ENCODE measurements around the gene SEMA4C.

Gene SEMA4C, protein sequence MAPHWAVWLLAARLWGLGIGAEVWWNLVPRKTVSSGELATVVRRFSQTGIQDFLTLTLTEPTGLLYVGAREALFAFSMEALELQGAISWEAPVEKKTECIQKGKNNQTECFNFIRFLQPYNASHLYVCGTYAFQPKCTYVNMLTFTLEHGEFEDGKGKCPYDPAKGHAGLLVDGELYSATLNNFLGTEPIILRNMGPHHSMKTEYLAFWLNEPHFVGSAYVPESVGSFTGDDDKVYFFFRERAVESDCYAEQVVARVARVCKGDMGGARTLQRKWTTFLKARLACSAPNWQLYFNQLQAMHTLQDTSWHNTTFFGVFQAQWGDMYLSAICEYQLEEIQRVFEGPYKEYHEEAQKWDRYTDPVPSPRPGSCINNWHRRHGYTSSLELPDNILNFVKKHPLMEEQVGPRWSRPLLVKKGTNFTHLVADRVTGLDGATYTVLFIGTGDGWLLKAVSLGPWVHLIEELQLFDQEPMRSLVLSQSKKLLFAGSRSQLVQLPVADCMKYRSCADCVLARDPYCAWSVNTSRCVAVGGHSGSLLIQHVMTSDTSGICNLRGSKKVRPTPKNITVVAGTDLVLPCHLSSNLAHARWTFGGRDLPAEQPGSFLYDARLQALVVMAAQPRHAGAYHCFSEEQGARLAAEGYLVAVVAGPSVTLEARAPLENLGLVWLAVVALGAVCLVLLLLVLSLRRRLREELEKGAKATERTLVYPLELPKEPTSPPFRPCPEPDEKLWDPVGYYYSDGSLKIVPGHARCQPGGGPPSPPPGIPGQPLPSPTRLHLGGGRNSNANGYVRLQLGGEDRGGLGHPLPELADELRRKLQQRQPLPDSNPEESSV

DNA sequence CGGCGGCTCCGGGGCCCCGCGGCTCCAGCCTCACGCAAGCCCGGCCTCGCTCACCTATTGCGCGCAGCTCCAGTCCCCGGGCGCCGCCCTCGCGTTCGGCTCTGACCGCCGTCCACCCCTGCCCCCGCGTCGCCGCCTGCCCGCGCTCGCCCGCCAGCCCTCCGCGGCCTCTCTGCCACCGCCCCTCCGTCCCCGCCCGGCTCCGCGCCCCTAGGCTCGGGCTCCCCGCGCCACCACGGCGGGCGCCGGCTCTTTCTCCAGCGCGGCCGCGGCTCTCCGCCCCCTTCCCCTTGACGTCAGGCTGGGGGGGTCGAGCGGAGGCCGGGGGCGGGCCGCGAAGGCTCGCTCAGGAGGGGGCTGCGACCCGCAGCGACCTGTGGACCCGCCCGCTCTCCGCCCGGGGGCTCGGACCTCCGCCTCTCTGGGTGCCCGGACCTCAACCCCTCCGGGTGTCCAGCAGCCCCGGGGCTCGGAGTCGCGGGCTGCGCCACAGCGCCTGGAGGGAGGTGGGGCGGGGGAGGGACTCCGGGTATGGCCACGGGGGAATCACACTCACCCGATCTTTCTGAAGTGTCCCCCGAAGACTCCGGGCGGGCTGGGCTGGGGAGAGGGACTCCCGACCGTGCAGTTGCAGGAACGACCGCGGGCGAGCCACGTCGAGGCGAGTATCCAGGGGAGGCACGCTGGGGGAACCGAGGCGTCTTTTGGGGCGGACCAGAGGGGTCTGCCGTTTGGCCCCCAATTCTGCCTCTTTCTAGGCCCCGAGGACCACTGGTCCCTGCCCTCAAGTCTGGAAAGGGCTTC is at the start of gene SEMA4C:
Gene SEMA4C (minus strand): TSS at position 259 of the 804 bp plus-strand sequence. CDS start 2,194 bp downstream, outside the sequence.
- peak in 2 of 4 experiments; percentile 31 to 35 for DNase-seq

DNA sequence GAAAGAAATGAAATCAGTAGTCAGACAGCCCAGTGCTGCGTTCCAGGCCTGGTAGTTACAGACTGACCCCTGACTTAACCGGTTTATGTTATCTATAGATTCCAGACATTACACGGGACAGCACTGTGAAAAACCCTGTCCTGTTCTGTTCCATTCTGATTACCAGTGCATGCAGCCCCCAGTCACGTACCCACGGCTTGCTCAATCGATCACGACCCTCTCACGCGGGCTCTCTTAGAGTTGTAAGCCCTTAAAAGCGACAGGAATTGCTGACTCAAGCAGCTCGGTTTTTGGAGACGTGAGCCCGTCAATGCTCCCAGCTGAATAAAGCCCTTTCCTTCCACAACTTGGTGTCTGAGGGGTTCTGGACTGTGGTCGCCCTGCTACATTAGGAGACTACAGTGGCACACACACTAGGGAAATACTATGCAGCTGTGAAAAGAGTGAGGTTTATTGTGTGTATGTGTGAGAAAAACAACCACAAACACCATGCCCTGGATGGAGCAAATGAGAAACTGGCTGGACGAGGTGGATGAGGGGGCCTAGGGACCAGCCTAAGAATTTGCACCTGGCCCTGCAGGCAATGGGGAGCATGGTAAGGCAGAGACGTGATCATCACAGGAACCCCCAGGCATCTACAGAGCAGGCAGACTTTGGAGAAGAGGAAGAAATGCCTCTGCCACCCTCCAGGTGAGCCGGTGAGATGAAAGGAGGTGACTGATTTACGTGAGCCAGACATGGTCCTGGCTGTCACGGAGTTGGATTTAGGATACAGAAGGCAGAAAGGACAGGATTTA is 49.1 kb upstream of the SEMA4C start:
- DNase-seq, result no peak

DNA sequence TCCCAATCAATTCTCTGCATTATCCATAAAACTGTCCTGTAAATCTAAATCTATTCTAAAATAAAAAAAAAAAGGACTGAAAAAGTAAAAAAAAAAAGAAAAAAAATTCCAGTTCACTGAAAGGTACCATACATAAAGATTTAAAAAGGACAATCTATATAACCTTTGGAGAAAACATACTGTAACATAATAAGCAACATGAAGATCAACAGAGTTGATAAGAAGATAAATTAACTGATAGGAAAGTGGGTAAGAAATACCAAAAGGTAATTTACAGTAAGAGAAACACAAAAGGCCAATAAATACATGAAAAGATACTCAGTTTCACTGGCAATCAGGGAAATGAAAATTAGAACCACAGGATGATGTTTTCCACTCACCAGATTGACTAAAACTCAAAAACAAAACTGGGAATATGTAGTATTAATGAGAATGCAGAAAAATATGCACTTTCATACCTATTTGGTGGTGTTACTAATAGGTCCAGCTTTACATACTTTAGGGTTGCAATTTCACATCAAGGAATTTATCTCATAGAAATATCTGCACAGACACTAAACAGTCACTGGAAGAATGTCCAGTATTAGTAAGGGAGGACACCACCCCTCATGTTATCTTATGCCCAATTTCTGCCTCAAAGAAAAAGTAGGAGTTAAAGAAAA is 48.3 kb upstream of the SEMA4C start:
- no peak for DNase-seq

DNA sequence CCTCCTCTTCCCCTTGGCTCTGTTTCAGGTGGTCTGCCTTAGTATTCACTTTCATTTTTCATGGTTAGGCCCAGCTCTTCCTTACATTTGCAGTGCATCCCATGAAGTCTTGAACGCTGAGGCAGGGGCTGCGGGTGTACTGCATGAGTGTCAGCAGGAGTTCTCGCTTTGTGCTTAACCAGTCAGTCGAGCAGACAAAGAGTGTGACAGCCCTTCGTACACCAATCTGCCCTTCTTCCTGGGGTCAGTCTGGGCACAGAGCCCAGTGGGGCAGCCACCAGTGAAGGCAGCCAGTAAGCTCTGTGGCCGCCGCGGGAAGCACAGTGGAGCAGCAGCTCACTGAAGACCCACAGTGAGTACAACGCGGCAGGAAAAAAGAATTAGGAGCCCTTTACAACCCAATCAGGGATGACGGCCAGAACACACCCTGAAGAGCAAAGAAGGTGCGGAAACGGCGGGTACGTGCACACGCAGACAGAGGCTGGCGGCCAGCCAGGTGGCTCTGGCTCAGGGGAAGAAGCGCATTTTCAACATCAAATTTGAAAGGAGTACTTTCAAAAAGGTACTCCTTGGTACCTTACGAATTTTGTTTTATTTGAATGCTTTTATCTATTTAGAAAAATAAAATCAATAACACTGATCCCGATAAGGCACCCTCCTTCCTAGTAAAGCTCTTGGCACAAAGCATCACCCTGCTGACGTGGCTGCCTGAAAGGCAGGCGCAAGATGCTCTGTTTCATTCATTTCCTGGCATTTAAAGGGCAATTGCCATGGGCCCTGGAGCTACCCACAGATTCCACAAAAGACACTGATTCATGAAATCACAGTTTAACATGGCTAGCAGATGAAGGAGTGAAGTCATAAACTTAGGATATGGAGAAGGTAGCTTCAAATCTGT is 47.0 kb upstream of the SEMA4C start:
- DNase-seq, result no peak

DNA sequence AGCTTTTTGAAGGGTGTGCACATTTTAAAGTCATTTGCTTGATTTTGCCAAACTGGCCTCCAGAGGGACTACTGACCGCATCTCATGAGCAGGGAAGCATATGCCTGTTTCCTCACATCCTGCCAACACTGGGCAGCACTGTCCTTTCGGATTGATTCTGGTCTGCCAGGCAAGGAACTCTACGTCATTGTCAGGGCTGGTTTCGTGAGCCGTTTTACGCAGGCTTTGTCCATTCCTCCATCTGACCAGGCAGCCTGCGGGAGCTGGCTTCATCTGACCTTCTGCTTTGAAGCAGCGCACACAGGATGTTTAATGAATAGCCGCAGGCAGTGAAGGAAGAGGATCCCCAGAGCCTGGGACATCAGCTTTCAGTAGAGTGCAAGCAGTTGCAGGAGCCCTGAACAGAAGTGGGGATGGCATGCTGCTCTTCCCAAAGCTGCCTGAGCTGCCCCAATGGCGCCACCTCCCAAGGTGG is 46.3 kb upstream of the SEMA4C start:
- DNase-seq, result no peak

DNA sequence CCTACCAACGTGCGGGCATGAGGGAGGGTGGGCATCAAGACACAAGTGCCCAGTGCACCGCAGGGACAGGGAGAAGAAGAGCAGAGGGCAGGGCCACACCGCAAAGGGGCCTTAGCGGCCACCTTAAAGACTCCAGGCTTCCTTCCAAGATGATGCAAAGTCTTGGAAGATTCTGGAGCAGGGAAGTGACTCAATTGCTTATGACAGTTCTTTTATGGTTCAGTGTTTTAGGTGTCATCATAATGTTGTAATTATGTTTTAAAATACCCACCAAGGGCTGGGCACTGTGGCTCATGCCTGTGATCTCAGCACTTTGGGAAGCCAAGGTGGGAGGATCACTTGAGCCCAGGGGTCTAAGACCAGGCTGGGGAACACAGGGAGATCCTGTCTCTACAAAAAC is 44.5 kb upstream of the SEMA4C start:
- no peak for DNase-seq

DNA sequence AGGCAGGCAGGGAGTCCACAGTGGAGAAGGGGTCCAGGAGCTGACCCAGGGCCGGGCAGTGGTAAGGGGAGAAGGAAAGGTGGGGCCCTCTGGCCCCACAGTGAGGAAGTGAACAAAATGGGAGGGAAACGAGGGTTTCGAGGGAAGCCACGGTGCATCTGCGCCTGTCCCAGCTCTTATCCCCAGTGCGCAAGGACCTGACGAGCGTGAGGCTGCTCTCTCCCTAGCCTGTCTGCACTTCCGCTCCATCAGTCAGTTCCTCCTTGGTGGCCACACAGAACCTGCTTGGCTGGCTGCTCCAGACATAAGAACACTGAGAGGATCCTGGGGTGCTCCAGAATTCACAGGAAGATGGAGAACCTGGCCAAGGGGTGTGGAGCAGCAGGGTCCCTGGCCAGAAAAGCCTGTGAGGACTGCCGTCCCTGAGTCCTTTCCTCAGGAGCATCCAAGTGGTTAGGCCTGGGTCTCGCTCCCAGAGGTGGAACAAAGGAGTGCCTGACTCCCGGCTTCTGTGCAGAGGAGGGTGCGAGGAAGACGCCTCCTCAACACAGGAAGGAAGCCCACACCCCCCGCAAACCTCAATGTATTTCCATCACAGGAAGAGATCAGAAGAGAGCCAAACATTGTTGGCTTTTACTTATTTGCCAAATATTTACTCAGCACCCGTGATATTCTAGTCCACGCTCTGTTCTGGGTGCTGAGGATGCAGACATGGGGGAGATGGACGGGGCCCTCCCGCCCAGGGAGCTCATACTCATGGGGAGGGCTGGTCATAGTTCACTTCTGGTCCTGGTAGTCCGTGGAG is 43.7 kb upstream of the SEMA4C start:
- DNase-seq, result no peak

DNA sequence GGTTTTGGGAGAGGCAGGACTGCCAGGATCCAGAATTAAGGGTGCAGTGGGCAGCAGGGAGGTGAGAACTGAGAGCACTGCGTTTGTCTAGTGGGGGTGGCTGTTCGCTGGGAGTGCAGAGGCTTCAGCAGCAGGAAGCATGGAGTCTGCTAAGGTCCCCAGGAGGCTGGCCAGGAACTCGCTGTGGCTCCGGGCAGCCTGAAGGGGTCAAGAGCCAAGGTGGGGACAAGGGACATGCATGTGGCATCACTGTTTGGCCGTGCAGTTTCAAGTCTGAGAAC is 43.2 kb upstream of the SEMA4C start:
- no peak for DNase-seq

DNA sequence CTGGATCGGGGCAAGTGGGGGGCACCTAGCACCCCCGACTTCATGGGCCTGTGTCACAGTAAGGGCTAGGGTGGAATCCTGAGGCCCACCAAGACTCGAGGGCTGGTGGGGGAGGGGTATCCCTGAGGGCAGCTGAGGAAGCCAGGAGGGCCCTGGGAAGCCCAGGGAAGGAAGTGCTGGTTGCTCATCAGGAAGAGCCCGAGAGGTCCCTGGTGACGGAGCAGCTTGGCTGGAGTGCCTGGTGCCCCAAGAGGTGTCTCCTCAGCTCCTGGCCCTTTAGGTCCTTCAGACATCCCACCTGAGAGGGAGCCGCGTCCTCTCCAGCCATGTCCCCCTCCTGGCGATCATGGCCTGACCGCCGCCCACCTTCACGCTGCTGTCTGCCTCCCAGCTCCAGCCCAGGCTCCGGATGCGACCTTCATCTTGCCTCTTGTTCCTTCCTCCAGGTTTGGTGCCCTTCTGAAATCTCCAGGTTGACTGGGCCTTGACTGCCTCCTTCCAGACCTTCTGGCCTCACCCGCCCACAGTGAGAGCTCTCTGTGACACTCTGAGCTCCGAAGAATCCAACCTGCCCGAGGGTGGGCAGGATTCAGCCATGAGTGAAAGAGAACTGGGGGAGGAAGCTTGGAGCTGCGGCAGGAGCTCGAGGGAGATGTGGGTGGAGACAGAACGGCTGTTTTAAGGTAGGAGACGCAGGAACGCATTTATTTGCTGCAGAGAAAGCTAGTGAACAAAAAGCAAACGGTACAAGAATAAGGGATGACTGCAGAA is 42.7 kb upstream of the SEMA4C start:
- DNase-seq, result no peak

DNA sequence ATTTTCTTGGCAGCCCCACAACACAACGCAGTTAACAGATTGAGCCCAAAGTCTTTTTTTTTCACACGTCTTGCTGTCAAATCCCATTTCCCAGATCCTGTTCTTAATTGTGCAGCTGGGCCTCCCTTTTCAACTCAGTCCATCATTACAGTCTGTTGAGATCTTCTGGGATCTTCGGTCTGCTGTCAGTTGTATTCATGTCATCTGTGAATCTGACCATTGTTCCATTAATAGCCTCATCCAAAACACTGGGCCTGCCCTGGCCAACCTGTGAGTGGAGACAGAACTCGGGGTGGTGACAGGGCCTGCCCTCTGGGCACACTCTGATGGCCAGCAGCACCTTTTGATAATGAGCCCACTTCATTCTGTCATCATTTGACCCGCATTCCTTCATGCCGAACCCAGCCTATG is 39.7 kb upstream of the SEMA4C start:
- no peak for DNase-seq

DNA sequence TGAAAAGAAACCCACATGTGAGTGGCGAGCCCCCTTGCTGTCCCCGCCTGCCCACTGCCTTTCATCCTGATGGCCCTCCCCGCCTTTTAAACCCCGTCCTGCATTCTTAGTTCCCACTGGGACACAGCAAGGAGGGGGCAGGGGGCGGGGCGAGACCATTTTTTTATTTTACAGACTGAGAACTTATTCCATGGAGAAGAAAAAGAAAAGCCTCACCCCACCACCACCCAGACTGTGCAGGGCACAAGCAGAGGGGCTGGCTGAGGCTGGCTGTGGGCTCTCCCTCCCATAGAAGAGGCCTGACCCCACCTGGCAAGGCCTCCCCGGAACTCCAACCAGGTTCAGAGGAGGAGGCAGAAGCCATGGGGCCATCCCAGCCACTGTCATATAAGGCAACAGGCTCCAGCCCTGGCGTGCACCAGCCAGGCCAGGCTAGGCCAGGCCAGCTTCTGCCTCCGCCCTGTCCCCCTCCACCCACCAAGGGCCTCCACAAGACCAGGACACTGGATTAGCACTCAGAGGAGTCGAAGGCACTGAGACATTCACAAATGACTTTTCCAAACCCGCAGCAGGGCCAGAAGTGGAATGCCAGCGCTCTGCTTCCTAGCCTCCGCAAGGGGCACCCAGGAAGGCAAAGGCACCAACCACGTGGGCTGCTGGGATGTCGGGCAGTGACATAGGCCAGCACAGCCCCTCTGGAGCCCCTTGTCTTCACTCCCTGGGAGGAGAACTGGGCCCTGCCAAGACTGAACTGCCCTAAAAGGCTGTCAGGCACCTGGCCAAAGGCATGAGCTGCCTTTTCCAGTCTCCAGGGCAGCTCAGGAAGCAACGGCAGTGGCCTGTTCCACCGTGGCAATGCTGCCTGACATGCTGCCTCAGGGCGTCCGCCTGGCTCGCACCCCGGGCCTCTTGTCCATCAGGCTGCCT is 37.5 kb upstream of the SEMA4C start:
- no peak for DNase-seq

DNA sequence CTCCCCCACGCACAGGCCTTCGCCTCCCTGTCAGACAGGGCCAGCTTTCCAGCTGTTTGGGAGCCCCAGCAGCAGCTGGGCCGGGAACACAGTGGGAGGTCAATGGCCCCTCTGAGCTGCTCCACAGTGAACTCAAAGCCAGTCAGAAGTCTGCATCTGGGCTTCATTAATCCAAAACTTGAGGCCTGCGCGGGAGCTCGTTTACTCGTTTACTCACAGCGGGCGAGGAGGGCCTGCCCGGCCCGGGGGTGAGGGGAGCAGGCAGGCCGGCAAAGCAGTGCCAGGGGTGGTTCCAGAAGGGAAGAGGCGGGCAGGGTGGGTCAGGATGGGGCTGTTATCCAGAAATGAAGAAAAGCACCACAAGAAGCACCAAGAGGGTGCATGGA is 36.8 kb upstream of the SEMA4C start:
- no peak for DNase-seq

DNA sequence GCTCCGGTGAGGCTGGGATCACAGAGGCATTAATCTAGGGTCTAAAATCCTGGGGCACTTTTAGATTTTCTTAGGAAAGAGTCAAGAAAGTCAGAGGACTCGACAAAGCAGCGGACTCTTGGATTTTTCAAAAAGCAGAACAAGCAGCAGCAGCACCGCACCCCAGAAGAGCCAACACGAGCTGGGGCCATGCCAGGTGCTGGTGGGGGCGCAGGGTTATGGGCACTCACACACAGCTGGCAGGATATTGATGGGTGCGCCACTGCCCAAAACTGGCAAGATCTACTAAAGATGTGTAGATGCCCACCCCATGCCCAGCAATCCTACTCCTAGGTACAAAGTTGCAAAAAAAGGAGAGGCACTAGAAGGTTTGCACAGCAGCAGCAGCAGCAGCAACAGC is 33.9 kb upstream of the SEMA4C start:
- no peak for DNase-seq

DNA sequence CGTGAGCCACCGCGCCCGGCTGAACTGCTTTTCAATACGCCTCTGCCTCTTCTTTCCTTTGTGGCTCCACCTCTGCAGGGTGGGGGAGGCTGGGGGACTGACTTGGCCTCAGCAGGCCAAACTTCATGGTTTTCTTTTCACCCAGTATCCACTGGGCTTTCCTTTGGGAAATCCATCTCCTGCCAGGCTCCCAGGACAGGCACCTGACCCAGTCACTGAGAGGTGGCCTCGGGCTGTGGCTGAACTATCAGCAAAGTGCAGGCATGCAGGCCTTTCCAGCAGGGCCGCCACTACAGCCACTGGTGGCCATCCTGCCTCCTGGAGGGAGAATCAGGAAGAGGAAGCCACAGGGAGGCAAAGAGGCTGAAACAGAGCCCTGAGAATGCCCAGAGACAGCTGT is 33.4 kb upstream of the SEMA4C start:
- DNase-seq, result no peak

DNA sequence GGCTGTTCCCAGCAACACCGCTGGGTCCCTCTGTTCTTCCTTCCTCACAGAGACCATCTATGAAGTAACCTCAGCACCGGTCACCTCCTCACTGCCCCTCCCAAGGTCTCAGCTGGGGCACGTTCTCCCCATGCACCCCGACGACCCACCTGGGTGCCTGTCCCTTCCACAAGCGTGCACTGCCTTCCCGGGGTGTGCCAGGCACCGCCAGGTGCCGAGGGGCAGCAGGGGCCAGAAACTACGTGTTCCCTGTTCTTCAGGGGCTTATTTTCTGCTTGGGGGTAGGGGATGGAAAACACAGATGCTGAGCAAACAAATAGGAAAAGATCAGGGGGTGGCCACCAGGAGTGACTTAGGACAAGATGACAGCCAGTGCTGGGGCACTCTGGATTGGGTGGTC is 30.4 kb upstream of the SEMA4C start:
- no peak for DNase-seq

DNA sequence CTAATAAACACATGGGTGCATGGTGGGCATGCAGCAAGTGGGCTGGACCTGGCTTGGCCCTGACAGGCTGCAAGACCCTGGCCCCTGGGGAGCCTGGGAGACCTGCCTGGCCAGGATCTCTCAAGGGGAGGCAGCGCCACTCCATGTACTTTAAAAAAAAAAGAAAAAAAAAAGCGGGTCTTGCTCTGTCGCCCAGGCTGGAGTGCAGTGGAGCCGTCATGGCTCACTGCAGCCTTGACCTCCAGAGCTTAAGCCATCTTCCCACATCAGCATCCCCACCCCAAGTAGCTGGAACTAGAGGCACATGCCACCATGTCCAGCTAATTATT is 29.5 kb upstream of the SEMA4C start:
- no peak for DNase-seq

DNA sequence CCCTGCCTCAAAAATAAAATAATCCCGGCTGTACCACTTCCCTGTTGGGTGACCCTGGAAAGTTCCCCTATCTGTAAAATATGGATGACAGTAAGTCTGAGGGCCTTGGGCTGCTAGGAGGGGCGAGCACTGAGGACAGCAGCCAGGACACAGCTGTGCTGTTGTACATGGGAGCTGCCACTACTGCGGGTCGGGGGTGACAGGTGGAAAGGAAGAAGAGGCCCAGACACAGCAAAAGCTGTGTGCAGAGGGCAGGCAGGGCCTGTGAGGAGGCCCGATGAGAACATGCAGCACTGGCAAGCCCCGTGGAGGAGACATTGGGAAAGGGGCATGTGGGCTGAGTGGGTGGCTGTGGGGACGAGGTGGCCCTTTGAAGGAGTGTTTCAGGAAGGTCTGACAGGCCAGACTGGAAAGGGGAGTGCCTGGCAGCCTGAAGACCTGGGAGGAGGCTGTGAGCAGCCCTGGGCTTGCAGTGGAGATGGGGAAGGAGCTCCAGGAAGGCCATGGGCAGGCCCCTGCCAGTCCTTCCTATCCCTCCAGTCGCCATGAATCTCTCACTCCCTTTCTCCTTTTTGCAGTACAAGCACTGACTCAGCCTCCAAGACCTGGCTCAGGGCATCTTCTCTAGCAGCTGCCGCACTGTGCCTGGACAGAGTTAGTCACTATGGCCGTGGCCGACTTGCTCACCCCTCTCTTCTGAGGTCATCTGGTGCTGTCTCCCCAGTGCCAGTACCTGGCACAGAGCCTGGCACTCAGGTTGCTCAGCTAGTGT is 28.9 kb upstream of the SEMA4C start:
- no peak for DNase-seq

DNA sequence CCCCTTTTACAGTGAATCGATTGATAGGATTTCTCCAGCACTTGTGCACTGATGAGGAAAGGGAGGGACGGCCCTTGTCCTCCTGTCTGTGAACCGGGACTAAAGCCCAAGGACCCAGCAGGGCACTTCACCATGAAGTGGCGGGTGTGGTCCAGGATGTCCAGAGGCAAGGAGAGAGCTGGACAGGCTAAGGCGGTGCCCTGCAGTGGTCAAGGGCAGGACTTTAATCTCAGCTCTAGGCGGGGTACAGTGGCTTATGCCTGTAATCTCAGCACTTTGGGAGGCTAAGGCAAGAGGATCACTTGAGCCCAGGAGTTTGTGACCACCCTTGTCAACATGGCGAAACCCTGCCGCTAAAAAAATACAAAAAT is 28.2 kb upstream of the SEMA4C start:
- no peak for DNase-seq
